ENCODE measurements around the gene FGF8. TPM values are rescaled to one million over a fixed set of nuclear protein-coding genes. Genes with fewer than 3 reads are reported as not detected.
A peak's percentile ranks its signal among the peaks of the same experiment; 100 is the strongest.

Gene FGF8
- total and polyA plus RNA-seq, 9 of the 15 experiments (the other 6 are each of a cell fraction or from before 2014, with no cell fraction given) = 0.13 to 0.82 (median 0.37) TPM; not detected in 5

- TF ChIP-seq ZNF79 (CRISPR knock-in tag; IDR thresholded peaks at IDR 0.05; ENCODE audit: low read depth) = no peak
- no peak for TF ChIP-seq SIN3B (IDR thresholded peaks at IDR 0.05; ENCODE audit: low read depth)
- 0 out of 2 replicates have a peak, but pooled peaks have one; percentile 3 for TF ChIP-seq REST (IDR thresholded peaks at IDR 0.05; ENCODE audit: borderline replicate concordance)
- TF ChIP-seq REST (CRISPR knock-in tag; IDR thresholded peaks at IDR 0.05; ENCODE audit: low read depth) = no peak
- no peak for TF ChIP-seq PTRF (tag; IDR thresholded peaks at IDR 0.05)
- no peak for TF ChIP-seq FOXK1 (CRISPR knock-in tag; IDR thresholded peaks at IDR 0.05; ENCODE audit: borderline replicate concordance)
- TF ChIP-seq RBM17 (IDR thresholded peaks at IDR 0.05; ENCODE audit: borderline replicate concordance, low read depth, low read length) = no peak
- TF ChIP-seq HNRNPK (IDR thresholded peaks at IDR 0.05; ENCODE audit: low read depth, low read length, poor library complexity, severe bottlenecking) = no peak
- peak; percentile 10 to 68; a peak in 3 of 4 replicates for TF ChIP-seq MNT (conservative IDR thresholded peaks at IDR 0.05)
- TF ChIP-seq ZNF239 (CRISPR knock-in tag; IDR thresholded peaks at IDR 0.05) = peak; percentile 28; the same call in 1 of the 2 replicates
- TF ChIP-seq POLR2G (IDR thresholded peaks at IDR 0.05; ENCODE audit: low read depth, low read length) = no peak
- TF ChIP-seq SIX5 (IDR thresholded peaks at IDR 0.05; ENCODE audit: borderline replicate concordance in 1 of 2, insufficient read depth in 1 of 2, low read depth in 1 of 2, low read length in 2 of 2) = no peak
- no peak for TF ChIP-seq ZNF263 (CRISPR knock-in tag; IDR thresholded peaks at IDR 0.05; ENCODE audit: borderline replicate concordance)
Measured at GRCh38 chr10:101749047-101750016, 26.6 kb downstream of the FGF8 start (continued).

Measured in K562 (cell line).